ENCODE measurements around the gene METTL1.
A peak's percentile ranks its signal among the peaks of the same experiment; 100 is the strongest.

METTL1 gene

DNA sequence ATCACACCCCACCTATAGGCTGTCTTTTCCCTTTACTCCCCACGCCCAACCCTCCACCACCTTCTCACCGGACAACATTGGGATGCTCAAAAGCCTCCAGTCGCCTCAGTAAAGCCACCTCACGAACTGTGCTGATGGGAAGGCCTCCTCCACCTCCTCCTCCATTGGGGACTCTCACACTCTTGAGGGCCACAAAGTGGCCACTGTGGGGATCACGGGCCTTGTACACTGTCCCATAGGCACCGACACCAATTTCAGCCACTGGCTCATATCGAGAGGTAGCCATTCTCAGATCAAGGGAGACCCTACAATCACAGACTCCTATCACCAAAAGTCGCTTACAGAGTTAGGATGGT, 20.5 kb downstream of the METTL1 start:
- peak overlapping the region; percentile 88; the same call in 1 of the 2 replicates for H2AFZ ChIP-seq (ENCODE audit: low read length)
- peaks cover 38% of the 10 kb centered on the region for H3K4me1 ChIP-seq (ENCODE audit: insufficient read depth, low read length, poor library complexity, severe bottlenecking)
- H3K9me2 ChIP-seq (replicated peaks; ENCODE audit: low read depth, low read length): no peaks in the 10 kb centered on the region
- no peaks in the 10 kb centered on the region for H3K27me3 ChIP-seq (ENCODE audit: insufficient read depth, low read length, poor library complexity, severe bottlenecking)
- TF ChIP-seq EZH2phosphoT487 (IDR thresholded peaks at IDR 0.05; ENCODE audit: borderline replicate concordance): no peak
- TF ChIP-seq, protein P1, sequence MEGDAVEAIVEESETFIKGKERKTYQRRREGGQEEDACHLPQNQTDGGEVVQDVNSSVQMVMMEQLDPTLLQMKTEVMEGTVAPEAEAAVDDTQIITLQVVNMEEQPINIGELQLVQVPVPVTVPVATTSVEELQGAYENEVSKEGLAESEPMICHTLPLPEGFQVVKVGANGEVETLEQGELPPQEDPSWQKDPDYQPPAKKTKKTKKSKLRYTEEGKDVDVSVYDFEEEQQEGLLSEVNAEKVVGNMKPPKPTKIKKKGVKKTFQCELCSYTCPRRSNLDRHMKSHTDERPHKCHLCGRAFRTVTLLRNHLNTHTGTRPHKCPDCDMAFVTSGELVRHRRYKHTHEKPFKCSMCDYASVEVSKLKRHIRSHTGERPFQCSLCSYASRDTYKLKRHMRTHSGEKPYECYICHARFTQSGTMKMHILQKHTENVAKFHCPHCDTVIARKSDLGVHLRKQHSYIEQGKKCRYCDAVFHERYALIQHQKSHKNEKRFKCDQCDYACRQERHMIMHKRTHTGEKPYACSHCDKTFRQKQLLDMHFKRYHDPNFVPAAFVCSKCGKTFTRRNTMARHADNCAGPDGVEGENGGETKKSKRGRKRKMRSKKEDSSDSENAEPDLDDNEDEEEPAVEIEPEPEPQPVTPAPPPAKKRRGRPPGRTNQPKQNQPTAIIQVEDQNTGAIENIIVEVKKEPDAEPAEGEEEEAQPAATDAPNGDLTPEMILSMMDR (conservative IDR thresholded peaks at IDR 0.05; ENCODE audit: low read length): no peak
- peaks cover 24% of the 10 kb centered on the region for H3K36me3 ChIP-seq (ENCODE audit: insufficient read depth, low read length)
- H3K9me3 ChIP-seq (ENCODE audit: insufficient read depth, low read depth, low read length): no peaks in the 10 kb centered on the region
- H3K4me2 ChIP-seq (ENCODE audit: low read depth, low read length, poor library complexity, severe bottlenecking): peak overlapping the region; percentile 93
- peak overlapping the region; percentile 99 for H3K4me3 ChIP-seq (ENCODE audit: low read length, poor library complexity, severe bottlenecking)
- peak overlapping the region; percentile 99 for H3K9ac ChIP-seq (ENCODE audit: low read depth, low read length, poor library complexity, severe bottlenecking)
- H4K20me1 ChIP-seq (ENCODE audit: insufficient read depth, low read length, poor library complexity, severe bottlenecking): peaks cover 31% of the 10 kb centered on the region
- H3F3A ChIP-seq (ENCODE audit: low read depth): peaks cover 7% of the 10 kb centered on the region
- peaks cover 48% of the 10 kb centered on the region for H3K79me2 ChIP-seq (ENCODE audit: insufficient read depth, low read length)

GRCh38 chr12:57750561-57751431, 21.1 kb downstream of the METTL1 start:
- Histone ChIP-seq H3K4me2 (ENCODE audit: low read depth, low read length, poor library complexity, severe bottlenecking) (peak overlapping the region; percentile 93), H3K4me3 (ENCODE audit: low read length, poor library complexity, severe bottlenecking) (peak overlapping the region; percentile 99), H3K79me2 (ENCODE audit: insufficient read depth, low read length) (peaks cover 42% of the 10 kb centered on the region), H3K27me3 (ENCODE audit: insufficient read depth, low read length, poor library complexity, severe bottlenecking) (no peaks in the 10 kb centered on the region), H3K9ac (ENCODE audit: low read depth, low read length, poor library complexity, severe bottlenecking) (peak overlapping the region; percentile 99), H2AFZ (ENCODE audit: low read length) (no peak overlapping the region), H3K9me3 (ENCODE audit: insufficient read depth, low read depth, low read length) (no peaks in the 10 kb centered on the region), H3F3A (ENCODE audit: low read depth) (peaks cover 7% of the 10 kb centered on the region), H3K9me2 (replicated peaks; ENCODE audit: low read depth, low read length) (no peaks in the 10 kb centered on the region), H3K4me1 (ENCODE audit: insufficient read depth, low read length, poor library complexity, severe bottlenecking) (peaks cover 33% of the 10 kb centered on the region), H4K20me1 (ENCODE audit: insufficient read depth, low read length, poor library complexity, severe bottlenecking) (peaks cover 25% of the 10 kb centered on the region), H3K36me3 (ENCODE audit: insufficient read depth, low read length) (peaks cover 27% of the 10 kb centered on the region)
- no peak for TF ChIP-seq EZH2phosphoT487 (IDR thresholded peaks at IDR 0.05; ENCODE audit: borderline replicate concordance)
- TF ChIP-seq, protein P1 (conservative IDR thresholded peaks at IDR 0.05; ENCODE audit: low read length): no peak

- H3K36me3 ChIP-seq (ENCODE audit: insufficient read depth, low read length): peaks cover 27% of the 10 kb centered on the region
Observed at GRCh38 chr12:57749061-57749460, 22.8 kb downstream of the METTL1 start.

More at GRCh38 chr12:57749061-57749460, 22.8 kb downstream of the METTL1 start:
- no peaks in the 10 kb centered on the region for H3K9me2 ChIP-seq (replicated peaks; ENCODE audit: low read depth, low read length)
- peaks cover 5% of the 10 kb centered on the region for H3F3A ChIP-seq (ENCODE audit: low read depth)
- H3K4me3 ChIP-seq (ENCODE audit: low read length, poor library complexity, severe bottlenecking): no peak overlapping the region
- H3K4me1 ChIP-seq (ENCODE audit: insufficient read depth, low read length, poor library complexity, severe bottlenecking): peaks cover 31% of the 10 kb centered on the region
- no peak overlapping the region for H3K4me2 ChIP-seq (ENCODE audit: low read depth, low read length, poor library complexity, severe bottlenecking)
- H3K9ac ChIP-seq (ENCODE audit: low read depth, low read length, poor library complexity, severe bottlenecking): no peak overlapping the region
- peaks cover 25% of the 10 kb centered on the region for H4K20me1 ChIP-seq (ENCODE audit: insufficient read depth, low read length, poor library complexity, severe bottlenecking)
- H3K9me3 ChIP-seq (ENCODE audit: insufficient read depth, low read depth, low read length): no peaks in the 10 kb centered on the region
- TF ChIP-seq, protein P1 (conservative IDR thresholded peaks at IDR 0.05; ENCODE audit: low read length): no peak
- no peak for TF ChIP-seq EZH2phosphoT487 (IDR thresholded peaks at IDR 0.05; ENCODE audit: borderline replicate concordance)
- no peak overlapping the region for H2AFZ ChIP-seq (ENCODE audit: low read length)
- no peaks in the 10 kb centered on the region for H3K27me3 ChIP-seq (ENCODE audit: insufficient read depth, low read length, poor library complexity, severe bottlenecking)
- H3K79me2 ChIP-seq (ENCODE audit: insufficient read depth, low read length): peaks cover 40% of the 10 kb centered on the region

Data from Loucy (cell line).